Fibroblast of villous mesenchyme (primary cell): ENCODE results near the gene OR7G2. TPM values are rescaled to one million over a fixed set of nuclear protein-coding genes. Genes with fewer than 3 reads are reported as not detected.

Source experiments
- DNase-seq: peaks from one replicate; pipeline ENCODE4 v3.0.0-alpha.2; 2010; ENCODE audit warnings: low read depth
- H3K4me3 ChIP-seq: 2 replicates; pipeline ENCODE4 v1.5.1; 2011; ENCODE audit warnings: low read depth, mild to moderate bottlenecking, low read length
- CTCF ChIP-seq: IDR thresholded peaks from 2 replicates; pipeline ENCODE4 v1.5.1; 2012; ENCODE audit warnings: low read depth, mild to moderate bottlenecking, low read length; ENCODE audit not compliant: insufficient read depth
- total RNA-seq: library from RNA; depleted of rRNA; stranded (reverse); fragments of >200 nt; gene quantifications from 2 replicates; pipeline ENCODE4 v1.2.3, GENCODE V29; 2012

Gene OR7G2
- total RNA-seq, 1 donor, result not detected

GRCh38 chr19:9126900-9127405 lies 19.7 kb upstream of the OR7G2 start, which contains the start of gene OR7G3:
TSS of gene OR7G3 (minus strand) at chr19:9126950. CDS start at chr19:9126950, 0 bp downstream.
- no peak for TF ChIP-seq CTCF
- no peak for DNase-seq
- no peak within 1 kb of the TSS for H3K4me3 ChIP-seq

- no peak for DNase-seq
- no peak overlapping the region for H3K4me3 ChIP-seq
- TF ChIP-seq CTCF, result no peak
Observed at GRCh38 chr19:9116547-9116946, 9.3 kb upstream of the OR7G2 start.

- H3K4me3 ChIP-seq, result no peak within 1 kb of the TSS
- no peak for TF ChIP-seq CTCF
- no peak for DNase-seq
Observed at GRCh38 chr19:9115307-9115813, 8.1 kb upstream of the OR7G2 start, which contains the start of gene OR7G1. TSS of gene OR7G1 (minus strand) at chr19:9115763. CDS start at chr19:9115763, 0 bp downstream.

- no peak for TF ChIP-seq CTCF
- H3K4me3 ChIP-seq, result no peak overlapping the region
- no peak for DNase-seq
Observed at GRCh38 chr19:9109959-9110358, 2.7 kb upstream of the OR7G2 start.

- no peak for TF ChIP-seq CTCF
- DNase-seq, result no peak
- no peak within 1 kb of the TSS for H3K4me3 ChIP-seq
Observed at GRCh38 chr19:9086761-9087160, 20.5 kb downstream of the OR7G2 start, which contains the start of gene OR1M1. TSS of gene OR1M1 (plus strand) at chr19:9087061. CDS start at chr19:9093245, 6,184 bp downstream.

- no peak overlapping the region for H3K4me3 ChIP-seq
- no peak for DNase-seq
- no peak for TF ChIP-seq CTCF
Observed at GRCh38 chr19:9078651-9079050, 28.6 kb downstream of the OR7G2 start.

- TF ChIP-seq CTCF, result no peak
- no peak for DNase-seq
- H3K4me3 ChIP-seq, result no peak overlapping the region
Observed at GRCh38 chr19:9076901-9077300, 30.4 kb downstream of the OR7G2 start.
